G401 (cell line): ENCODE measurements around the gene MGAT4A. TPM values are rescaled to one million over a fixed set of nuclear protein-coding genes. Genes with fewer than 3 reads are reported as not detected.
"Not testable (repeated sequence)": the region's sequence is repeated elsewhere in the genome, so short reads cannot be mapped to it uniquely, and the experiment has no call there.

Experiments
- DNase-seq: peaks from one replicate; pipeline ENCODE4 v3.0.0-alpha.2; 2015; ENCODE audit warnings: low spot score
- in situ Hi-C: cut with HindIII; loops from 2 replicates; pipeline ENCODE4 v1.10.0; 2016; ENCODE audit warnings: low sequenced_read_pairs, mixed read lengths
- total RNA-seq: library from RNA; depleted of rRNA; stranded (reverse); fragments of >200 nt; shearing (Covaris generic); gene quantifications from 2 replicates; pipeline ENCODE4 v1.2.3, GENCODE V29; 2014

The MGAT4A gene
- total RNA-seq, 1 experiment from 2014 or later = 3.0 TPM

DNA sequence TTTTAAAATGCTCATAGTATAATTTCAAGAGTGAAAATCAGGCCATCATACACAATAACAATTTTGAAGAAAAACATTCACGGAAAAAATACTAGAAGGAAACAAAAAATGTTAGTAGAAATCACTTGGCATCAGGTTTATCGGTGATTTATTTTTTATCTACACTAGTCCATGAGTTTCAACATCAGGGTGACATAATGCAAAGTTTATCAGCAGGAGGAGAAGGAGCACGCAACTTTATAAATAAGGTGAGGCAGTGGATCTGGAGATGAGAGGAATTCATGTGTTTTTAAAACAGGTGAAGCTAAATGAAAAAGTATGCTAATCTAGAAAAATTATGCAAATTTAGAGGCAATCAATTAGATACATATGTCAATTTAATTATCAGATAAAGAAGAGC lies 54.2 kb downstream of the MGAT4A start:
- DNase-seq = no peak
- in situ Hi-C loops = no loop called here

GRCh38 chr2:98674233-98674964 lies 56.5 kb downstream of the MGAT4A start:
- in situ Hi-C loops = no loop called here
- DNase-seq = no peak

- in situ Hi-C loops = no loop called here
- DNase-seq = no peak
These were observed 61.3 kb downstream of the MGAT4A start for GRCh38 chr2:98669675-98670074.

- in situ Hi-C loops = no loop called here
- no peak for DNase-seq
These were observed 65.3 kb downstream of the MGAT4A start for GRCh38 chr2:98665677-98666076.

- in situ Hi-C loops = no loop called here
- no peak for DNase-seq
These were observed 66.6 kb downstream of the MGAT4A start for GRCh38 chr2:98664323-98664722.

GRCh38 chr2:98663511-98664090 lies 67.3 kb downstream of the MGAT4A start:
- in situ Hi-C loops = no loop called here
- no peak for DNase-seq

- DNase-seq, in situ Hi-C loops: not testable (repeated sequence)
These were observed 71.5 kb downstream of the MGAT4A start for GRCh38 chr2:98659491-98659840.

GRCh38 chr2:98658816-98659490 lies 72.0 kb downstream of the MGAT4A start:
- in situ Hi-C loops = no loop called here
- no peak for DNase-seq

- in situ Hi-C loops = no loop called here
- DNase-seq = no peak
These were observed 74.1 kb downstream of the MGAT4A start for GRCh38 chr2:98656800-98657199.

DNA sequence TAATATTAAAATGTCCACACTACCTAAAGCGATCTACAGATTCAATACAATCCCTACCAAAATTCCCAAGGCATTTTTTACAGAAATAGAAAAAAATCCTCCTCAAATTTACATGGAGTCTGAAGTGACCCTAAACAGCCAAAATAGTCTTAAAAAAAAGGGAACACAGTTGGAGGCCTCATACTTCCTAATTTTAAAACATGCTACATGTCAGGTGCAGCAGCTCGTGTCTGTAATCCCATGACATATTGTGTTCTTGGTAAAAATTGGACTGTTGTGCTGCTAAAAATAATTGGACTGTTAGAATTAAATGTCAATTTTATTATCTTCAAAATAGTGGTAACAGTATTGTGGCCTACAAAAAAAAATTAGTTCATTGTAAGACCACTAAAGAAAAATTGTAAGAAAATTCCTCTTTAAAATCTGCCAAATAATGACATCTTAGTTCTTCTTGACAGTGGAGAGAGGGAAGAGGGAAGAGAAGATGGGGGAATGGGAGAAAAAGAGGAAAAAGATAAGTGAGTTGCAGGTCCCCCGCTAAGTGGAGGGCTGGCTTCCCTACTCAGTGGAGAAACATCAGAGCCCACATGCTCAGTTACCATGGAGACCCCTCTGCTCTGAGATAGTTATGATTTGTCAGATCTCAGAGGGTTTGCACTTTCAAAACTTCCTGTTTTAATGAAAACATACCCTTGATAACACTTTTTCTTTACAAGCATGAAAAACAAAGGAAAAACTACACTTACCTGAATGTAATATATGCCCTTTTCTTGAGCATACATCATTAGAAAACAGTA lies 76.0 kb downstream of the MGAT4A start:
- in situ Hi-C loops = no loop called here
- no peak for DNase-seq

DNA sequence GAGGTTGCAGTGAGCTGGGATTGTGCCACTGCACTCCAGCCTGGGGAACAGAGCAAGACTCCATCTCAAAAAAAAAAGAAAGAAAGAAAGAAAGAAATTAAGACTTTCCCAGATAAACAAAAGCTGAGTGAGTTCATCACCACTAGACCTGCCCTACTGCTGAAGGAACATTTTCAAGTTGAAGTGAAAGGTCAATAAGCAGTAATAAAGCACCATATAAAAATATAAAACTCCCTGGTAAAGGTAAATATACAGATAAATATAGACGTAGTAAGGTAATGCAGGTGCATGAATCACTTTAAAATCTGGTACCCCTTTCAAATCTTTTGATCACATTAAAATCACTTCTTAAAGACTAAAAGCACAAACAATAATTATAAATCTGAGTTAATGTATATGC lies 79.9 kb downstream of the MGAT4A start:
- DNase-seq = no peak
- in situ Hi-C loops = no loop called here

GRCh38 chr2:98649992-98650375 lies 80.9 kb downstream of the MGAT4A start:
- no peak for DNase-seq
- in situ Hi-C loops = no loop called here

DNA sequence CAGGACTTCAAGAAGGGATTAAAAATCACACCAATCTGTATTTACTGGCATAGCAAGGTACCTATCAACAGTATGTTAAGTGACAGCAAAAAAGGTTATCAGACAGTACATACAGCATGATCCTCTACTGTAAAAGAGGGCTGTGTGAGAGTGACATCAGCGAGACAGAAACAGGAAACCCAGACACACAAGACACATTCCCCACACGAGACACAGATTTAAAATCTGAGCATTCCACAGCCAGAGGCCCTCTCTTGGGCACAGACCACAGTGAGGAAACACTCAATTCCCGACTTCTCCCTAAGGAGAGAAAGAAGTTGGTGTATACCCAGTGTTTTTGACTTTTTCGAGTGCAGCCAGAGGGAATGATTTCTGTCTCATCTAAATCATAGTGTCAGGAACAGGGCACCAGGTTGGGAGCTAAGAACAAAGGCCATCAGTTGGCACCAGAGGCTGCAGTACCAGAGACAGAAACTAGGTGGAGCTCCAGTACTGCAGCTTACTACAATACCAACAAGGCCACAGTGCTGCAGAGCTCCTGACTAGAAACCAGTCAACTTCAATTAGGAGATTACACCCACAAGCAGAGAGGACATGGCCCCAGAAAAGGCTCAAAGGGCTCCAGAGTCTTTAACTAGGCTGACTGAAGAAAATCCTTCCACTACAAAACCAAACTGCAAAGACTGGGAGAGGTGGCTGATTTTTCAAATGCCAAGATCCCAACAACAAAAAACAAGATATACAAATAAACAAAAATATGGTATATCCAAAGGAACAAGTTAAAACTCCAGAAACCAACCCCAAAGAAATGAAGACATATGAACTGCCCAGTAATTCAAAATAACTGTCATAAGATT lies 81.6 kb downstream of the MGAT4A start:
- DNase-seq = peak; percentile 86
- in situ Hi-C loops = no loop called here

DNA sequence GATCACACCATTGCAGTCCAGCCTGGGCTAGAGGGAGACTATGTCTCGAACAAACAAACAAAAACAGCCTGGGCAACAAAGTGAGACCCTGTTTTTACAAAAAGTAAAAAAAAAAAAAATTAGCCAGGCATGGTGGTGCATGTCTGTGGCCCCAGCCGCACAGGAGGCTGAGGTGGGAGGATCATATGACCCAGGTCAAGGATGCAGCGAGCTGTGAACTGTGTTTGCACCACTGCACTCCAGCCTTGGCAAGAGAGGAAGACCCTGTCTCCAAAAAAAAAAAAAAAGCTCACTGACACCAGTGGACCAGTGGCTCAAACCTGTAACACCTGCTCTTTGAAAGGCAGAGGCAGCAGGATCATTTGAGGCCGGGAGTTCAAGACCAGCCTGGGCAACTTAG lies 82.5 kb downstream of the MGAT4A start:
- in situ Hi-C loops = no loop called here

DNA sequence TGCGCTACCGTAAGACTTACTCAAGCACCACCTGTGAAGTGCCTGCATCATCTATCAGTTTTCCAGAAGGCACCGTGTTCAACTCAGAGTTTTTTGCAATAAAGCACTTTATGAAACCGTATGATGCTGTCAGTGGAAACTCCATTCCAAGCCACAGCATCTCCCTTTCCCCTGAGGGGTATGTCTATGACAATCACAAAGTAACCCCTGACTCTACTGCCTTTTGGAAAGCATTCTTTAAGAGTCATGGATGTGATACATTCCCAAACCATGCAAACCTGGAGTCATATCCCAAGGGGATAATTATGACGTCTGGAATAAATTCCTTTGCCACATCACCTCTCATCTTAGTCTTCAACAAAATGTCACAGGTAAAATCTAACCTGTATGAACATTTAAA lies 83.3 kb downstream of the MGAT4A start:
- in situ Hi-C loops = no loop called here
- DNase-seq = no peak

More for the DNA sequence above, 82.5 kb downstream of the MGAT4A start:
- DNase-seq = no peak

- in situ Hi-C loops = no loop called here
- no peak for DNase-seq
These were observed 87.3 kb downstream of the MGAT4A start for GRCh38 chr2:98643496-98644100.

DNA sequence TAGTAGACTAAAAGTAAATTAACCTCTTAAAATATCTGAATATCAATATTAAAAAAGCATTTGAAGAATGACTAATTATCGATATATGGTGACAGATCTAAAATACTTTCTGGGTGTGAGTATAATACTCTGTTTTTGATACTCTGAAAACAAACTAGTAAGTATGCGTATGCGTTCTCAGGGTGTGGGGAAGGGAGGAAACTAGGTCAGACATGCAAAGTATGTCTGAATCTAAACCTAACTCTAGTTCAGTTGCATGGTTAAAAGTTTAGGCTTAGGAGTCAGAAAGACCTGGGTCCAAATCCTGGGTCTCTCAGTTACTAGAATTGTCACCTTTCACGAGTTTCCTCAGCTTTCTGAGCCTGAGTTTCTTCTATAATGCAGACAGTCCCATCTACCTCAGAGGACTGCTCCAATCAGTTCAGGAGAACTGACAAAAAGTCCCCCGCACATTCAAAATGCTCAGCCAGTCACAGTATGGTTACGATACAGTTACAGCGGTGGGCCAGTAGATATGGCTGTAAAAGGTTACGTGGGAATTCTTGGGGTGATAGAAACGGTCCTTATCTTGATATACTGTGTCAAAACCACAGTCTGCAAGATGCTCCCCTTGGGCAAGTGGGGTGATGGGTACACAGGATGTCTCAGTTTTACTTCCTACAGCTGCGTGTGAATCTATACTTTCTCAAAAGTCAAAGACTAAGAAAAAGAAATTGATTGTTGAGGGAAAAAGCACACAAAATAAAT lies 93.4 kb downstream of the MGAT4A start:
- in situ Hi-C loops = no loop called here
- no peak for DNase-seq
